CD1c-positive myeloid dendritic cell (primary cell): ENCODE results near the gene DENND5A.
"Not testable (repeated sequence)": the region's sequence is repeated elsewhere in the genome, so short reads cannot be mapped to it uniquely, and the experiment has no call there.

ENCODE experiments used
- DNase-seq: peaks from one replicate; pipeline ENCODE4 v3.0.0-alpha.2; 2016; ENCODE audit errors: extremely low spot score

The DENND5A gene

DNA sequence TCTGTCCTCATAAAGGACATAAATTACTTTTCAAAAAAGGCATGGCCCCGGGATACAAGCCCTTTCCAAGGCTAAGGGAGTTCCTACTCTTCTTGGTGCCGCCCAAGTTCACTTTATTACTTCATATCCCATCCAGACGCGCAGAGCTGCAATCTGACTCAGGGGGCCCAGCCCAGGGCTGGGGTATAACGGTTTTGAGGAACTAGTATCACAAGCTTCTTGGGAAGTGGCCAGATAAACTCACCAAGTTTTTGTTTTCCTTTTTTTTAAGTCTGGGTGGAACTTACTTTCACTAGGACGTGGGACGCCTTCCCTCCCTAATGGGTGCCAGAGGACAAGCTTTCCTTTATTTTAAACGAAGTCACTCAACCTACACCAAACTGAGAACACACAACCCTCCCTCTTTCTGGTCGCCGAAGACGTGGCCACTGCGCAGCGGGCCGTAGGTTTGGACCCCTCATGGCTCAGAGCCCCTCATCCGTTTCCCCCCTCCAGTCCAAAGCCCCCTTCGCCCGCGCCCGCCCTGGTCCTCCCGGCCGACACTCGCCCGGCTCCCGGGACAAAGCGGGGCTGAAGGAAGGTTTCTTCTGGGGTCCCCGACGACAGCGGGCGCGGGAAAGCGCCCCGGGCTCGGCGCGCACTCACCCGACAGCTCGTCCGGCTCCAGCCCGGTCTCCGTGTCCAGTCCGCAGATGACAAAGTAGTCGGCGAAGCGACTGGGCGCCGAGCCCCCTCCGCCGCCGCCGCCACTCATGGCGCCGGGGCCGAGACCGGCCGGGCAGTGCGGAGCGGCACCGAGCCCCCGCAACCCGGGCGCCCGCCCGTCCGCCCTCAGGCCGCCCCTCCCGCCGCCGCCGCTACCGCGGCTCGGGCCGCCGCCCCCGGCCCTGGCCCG, 587 bp downstream of the DENND5A start:
- peak; percentile 97 for DNase-seq

DNA sequence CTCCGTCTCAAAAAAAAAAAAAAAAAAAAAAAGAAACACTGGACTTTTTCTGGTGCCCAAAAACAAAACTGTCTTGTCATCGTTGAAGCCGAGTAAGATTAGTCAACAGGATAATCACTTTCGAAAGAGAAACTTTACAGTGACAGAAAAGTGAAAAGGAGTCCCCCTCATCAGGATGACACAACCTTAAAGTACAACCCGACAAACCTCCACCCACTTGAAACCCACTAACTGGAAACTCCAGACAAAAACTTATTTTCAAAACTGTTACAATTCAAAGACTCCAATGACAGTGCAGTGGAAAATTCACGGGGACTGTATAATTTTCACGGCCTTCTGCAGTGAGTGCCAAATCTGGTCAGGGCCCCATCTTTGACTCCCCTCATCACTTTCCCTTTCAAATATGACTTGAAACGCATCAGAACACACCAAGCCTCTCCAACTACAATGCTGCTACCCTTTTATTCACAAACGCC, 1.3 kb downstream of the DENND5A start:
- peak; percentile 90 for DNase-seq

DNA sequence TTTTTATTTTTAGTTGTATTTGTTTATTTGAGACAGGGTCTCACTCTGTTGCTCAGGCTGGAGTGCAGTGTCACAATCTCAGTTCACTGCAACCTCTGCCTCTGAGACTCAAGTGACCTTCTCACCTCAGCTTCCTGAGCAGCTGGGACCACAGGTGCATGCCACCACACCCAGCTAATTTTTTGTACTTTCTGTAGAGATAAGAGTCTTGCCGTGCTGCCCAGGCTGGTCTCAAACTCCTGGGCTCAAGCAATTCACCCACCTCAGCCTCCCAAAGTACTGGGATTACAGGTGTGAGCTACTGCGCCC, 4.4 kb downstream of the DENND5A start:
- DNase-seq, result not testable (repeated sequence)

GRCh38 chr11:9259981-9260837, 4.9 kb downstream of the DENND5A start:
- no peak for DNase-seq

DNA sequence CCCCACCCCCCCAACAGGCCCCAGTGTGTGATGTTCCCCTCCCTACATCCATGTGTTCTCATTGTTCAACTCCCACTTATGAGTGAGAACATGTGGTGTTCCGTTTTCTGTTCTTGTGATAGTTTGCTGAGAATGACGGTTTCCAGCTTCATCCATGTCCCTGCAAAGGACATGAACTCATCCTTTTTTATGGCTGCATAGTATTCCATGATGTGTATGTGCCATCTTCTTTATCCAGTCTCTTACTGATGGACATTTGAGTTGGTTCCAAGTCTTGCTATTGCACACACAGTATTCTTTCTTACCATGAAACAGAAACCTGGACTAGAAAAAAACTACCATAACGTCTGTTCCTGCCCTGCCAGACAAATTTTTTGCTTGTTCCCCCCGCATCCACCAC, 6.9 kb downstream of the DENND5A start:
- DNase-seq, result not testable (repeated sequence)

GRCh38 chr11:9254416-9254815, 10.7 kb downstream of the DENND5A start:
- no peak for DNase-seq

GRCh38 chr11:9253086-9253485, 12.1 kb downstream of the DENND5A start:
- no peak for DNase-seq

DNA sequence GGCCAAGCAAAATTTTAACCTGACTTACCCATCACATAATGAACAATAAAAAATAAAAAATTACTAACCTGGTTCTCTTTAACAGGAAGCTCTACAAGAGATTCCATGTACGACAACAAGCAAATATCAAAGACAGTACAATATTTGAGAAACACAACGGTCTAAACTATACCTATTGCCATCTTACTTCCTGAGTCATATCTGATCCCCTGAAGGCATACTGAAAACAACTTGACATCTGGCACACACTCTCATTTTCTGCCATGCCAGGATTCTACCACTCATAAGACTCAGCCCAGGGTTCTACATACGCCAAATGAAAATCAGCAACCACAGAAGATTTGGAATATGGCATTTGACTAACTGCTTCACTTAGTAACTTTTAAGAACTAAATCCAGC, 13.8 kb downstream of the DENND5A start:
- DNase-seq, result no peak

GRCh38 chr11:9250139-9250582, 15.0 kb downstream of the DENND5A start:
- no peak for DNase-seq

- no peak for DNase-seq
Observed at GRCh38 chr11:9249252-9249651, 15.9 kb downstream of the DENND5A start.

DNA sequence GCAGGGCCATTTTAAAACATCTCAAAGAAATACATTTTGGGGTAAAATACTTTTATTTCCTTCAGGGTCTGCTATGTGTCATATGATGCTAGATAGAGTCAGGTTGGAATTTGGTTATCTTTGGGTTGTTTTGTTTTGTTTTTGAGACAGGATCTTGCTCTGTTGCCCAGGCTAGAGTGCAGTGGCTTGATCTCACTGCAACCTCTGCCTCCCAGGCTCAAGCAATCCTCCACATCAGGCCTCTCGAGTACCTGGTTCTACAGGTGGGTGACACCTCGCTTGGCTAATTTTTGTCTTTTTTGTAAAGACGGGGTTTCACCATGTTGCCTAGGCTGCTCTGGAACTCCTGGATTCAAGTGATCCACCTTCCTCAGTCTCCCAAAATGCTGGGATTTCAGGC, 17.3 kb downstream of the DENND5A start:
- DNase-seq, result no peak

DNA sequence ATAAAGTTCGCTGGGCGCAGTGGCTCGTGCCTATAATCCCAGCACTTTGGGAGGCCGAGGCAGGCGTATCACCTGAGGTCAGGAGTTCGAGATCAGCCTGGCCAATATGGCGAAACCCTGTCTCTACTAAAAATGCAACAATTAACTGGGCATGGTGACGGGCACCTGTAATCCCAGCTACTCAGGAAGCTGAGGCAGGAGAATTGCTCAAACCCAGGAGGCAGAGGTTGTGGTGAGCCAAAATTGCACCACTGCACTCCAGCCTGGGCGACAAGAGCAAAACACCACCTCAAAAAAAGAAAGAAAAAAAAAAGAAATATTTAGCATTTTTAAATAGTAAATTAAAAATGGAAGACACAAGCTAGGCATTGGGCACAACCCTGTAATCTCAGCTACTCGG, 28.9 kb downstream of the DENND5A start:
- DNase-seq, result not testable (repeated sequence)

DNA sequence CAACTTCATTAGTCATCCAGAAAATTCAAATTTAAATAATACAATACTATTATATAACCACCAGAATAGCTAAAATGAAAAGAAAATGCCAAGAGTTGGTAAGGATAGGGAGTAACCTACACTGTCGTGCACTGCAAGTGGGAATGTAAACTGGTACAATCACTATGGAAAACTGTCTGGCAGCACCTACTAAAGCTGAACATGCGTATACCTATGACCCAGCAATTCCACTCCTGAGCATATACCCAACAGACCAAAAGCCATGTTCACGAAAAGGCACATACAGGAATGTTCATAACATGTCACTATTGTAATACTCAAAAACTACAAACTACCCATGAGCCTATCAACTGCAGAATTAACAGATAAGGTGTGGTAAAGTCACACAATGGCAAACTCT, 32.7 kb downstream of the DENND5A start:
- no peak for DNase-seq

DNA sequence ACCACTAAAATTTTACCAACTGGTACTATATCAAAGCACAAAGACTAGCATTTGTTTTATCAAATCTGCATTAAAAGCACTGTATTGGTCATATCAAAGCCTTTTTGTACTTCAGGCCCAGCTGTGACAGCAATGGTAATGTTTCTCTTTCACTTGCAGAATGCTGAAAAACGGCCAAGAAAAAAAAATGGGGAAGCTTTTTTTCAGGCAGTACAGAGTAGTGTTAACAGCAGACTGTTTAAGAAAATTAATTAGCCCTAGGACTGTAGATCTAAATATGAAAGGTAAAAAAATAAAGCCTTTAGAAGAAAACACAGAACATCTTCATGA, 33.3 kb downstream of the DENND5A start:
- peak; percentile 70 for DNase-seq

GRCh38 chr11:9230296-9230695, 34.9 kb downstream of the DENND5A start:
- no peak for DNase-seq

GRCh38 chr11:9228091-9228490, 37.1 kb downstream of the DENND5A start:
- no peak for DNase-seq

- DNase-seq, result no peak
Observed at GRCh38 chr11:9225748-9226298, 39.3 kb downstream of the DENND5A start.

GRCh38 chr11:9222654-9223053, 42.5 kb downstream of the DENND5A start:
- no peak for DNase-seq

GRCh38 chr11:9220853-9221252, 44.3 kb downstream of the DENND5A start:
- DNase-seq, result not testable (repeated sequence)

GRCh38 chr11:9219572-9219971, 45.6 kb downstream of the DENND5A start:
- DNase-seq, result no peak

DNA sequence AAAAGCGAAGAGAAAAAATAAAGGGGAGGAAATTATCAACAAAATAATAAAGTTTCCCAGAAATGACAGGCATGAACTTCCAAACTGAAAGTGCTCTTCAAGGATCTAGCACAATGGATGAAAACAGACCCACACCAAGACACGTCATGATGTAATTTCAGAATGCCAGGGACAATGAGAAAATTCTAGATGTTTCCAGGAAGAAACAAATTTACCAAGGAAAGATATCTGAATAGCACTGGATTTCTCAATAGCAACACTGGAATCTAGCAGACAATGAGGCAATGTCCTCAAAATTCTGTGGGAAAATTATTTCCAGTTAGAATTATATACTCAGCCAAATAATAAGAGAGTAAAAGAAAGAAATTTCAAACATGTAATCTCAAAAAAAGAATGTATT, 46.0 kb downstream of the DENND5A start:
- no peak for DNase-seq

- no peak for DNase-seq
Observed at GRCh38 chr11:9214765-9215164, 50.4 kb downstream of the DENND5A start.

DNA sequence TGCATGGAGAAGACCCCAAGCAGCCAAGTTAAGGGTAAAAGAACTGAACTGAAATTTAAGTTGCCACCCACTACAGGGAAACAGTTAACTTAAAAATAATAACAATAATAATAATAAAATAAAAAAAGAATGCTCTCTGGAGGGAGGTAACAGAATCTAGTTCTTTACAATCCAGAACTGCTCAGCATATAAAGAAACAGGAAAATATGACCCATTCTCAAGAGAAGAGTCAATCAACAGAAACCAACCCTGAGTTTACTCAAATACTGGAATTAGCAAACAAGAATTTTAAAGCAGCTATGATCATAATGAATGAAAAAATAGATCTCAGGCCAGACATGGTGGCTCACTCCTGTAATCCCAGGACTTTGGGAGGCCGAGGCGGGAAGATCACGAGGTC, 53.8 kb downstream of the DENND5A start:
- no peak for DNase-seq
